BLaER1 (cell line): ENCODE results near the gene PATJ.
"Not testable (repeated sequence)": the region's sequence is repeated elsewhere in the genome, so short reads cannot be mapped to it uniquely, and the experiment has no call there.

Source experiments
- H3K27ac ChIP-seq: shearing (Covaris generic); formaldehyde crosslinking; 2 replicates; pipeline ENCODE4 v1.8.1; 2022
- H3K27me3 ChIP-seq: shearing (Covaris generic); formaldehyde crosslinking; 2 replicates; pipeline ENCODE4 v1.8.1; 2022
- H3K36me3 ChIP-seq: shearing (Covaris generic); formaldehyde crosslinking; 2 replicates; pipeline ENCODE4 v1.8.1; 2022
- H3K4me1 ChIP-seq: shearing (Covaris generic); formaldehyde crosslinking; 2 replicates; pipeline ENCODE4 v1.8.1; 2022
- H3K4me2 ChIP-seq: shearing (Covaris generic); formaldehyde crosslinking; 2 replicates; pipeline ENCODE4 v1.8.1; 2022
- H3K4me3 ChIP-seq: shearing (Covaris generic); formaldehyde crosslinking; 2 replicates; pipeline ENCODE4 v1.8.1; 2022
- H3K9ac ChIP-seq: shearing (Covaris generic); formaldehyde crosslinking; 2 replicates; pipeline ENCODE4 v1.8.1; 2022
- H3K9me3 ChIP-seq: shearing (Covaris generic); formaldehyde crosslinking; 2 replicates; pipeline ENCODE4 v1.8.1; 2022
- H4K20me1 ChIP-seq: shearing (Covaris generic); formaldehyde crosslinking; 2 replicates; pipeline ENCODE4 v1.8.1; 2022
- Cebpa-rat ChIP-seq: shearing (Covaris generic); IDR thresholded peaks from 2 replicates; pipeline ENCODE4 v1.8.1; 2022

PATJ gene

DNA sequence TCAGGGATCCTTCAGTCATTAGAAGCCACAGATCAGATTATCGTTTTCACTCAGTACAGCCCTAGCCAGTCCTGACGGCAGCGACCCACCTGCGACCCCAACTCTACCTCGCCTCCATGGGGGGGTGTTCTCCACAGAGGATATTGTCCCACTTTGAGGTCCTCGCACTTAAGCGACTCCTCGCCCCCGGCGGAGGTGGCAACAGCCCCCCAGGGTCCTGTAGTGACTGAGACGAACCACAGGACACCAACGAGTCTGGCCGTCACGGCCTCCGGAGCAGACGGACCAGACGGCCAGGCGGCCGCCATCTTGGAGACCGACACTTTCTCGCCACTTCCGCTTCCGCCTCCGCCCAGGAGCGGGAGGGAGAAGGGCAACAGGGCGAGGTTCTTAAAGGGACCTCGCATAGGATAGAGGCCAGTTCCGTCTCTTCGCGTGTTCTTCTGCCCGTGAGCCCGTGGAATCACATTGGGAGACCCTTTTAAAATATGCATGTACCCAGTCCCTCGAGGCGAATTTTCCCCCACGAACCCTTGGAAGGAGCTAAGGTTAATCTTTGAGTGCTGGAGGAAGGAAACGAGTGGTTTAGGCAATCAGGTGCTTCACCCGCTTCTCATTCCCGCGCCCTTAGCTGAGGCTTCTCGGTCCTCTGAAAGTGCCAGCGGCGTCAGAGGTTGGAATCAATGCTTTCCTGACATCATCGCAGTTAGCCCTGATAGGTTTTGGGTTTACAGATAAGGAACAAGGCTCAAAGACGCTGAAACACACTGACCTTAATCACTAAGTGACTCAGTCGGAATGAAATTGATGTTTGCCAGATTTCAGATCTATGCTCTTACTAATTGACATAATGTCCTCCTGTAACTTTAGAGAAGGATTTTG is 17.2 kb upstream of the PATJ start, which contains the start of gene TM2D1:
Gene TM2D1 (minus strand): TSS at position 329 of the 882 bp plus-strand sequence. CDS start 21 bp downstream, at position 308.
- no peak for TF ChIP-seq Cebpa-rat
- H3K9me3 ChIP-seq = no peaks in the 10 kb centered on the region
- H3K4me3 ChIP-seq = peak within 1 kb of the TSS; percentile 87
- H3K4me1 ChIP-seq = peaks cover 23% of the 10 kb centered on the region
- peak within 1 kb of the TSS; percentile 94 for H3K9ac ChIP-seq
- H3K36me3 ChIP-seq = peaks cover 21% of the 10 kb centered on the region
- peaks cover 16% of the 10 kb centered on the region; the same call in 1 of the 2 replicates for H4K20me1 ChIP-seq
- H3K4me2 ChIP-seq = peak within 1 kb of the TSS; percentile 90
- H3K27ac ChIP-seq = peak within 1 kb of the TSS; percentile 94
- H3K27me3 ChIP-seq = no peaks in the 10 kb centered on the region

DNA sequence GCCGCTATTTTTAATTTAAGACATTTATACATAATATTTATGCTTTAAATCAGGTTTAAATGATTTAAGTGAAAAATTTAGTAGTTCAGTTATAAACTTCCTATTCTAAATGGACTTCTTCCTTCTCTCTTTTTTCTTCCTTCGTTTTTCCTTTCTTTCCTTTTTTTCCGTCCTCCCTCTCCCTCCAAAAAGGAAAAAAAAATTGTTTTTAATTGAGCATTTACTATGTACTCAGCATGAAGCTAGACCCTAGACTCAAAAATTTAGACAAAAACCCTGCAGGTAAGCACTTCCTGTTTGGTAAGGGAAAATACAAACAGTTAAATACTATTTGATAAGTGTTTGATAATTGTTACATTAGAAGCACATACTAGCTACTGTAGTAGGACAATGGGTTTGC is 14.7 kb upstream of the PATJ start:
- Histone ChIP-seq H4K20me1 (no peaks in the 10 kb centered on the region; the same call in 1 of the 2 replicates), H3K27ac (no peak overlapping the region), H3K9me3 (no peaks in the 10 kb centered on the region), H3K4me3 (no peak overlapping the region), H3K36me3 (no peaks in the 10 kb centered on the region; the same call in 1 of the 2 replicates), H3K4me1 (peaks cover 23% of the 10 kb centered on the region), H3K27me3 (no peaks in the 10 kb centered on the region), H3K9ac (no peak overlapping the region), H3K4me2 (no peak overlapping the region)
- TF ChIP-seq Cebpa-rat = no peak

DNA sequence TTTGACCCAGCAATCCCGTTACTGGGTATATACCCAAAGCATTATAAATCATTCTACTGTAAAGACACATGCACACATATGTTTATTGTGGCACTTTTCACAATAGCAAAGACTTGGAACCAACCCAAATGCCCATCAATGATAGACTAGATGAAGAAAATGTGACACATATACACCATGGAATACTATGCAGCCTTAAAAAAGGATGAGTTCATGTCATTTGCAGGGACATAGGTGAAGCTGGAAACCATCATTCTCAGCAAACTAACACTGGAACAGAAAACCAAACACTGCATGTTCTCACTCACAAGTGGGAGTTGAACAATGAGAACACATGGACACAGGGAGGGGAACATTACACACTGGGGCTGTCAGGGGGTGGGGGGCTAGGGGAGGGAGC is 11.6 kb upstream of the PATJ start:
- H4K20me1 ChIP-seq, H3K27me3 ChIP-seq, H3K4me3 ChIP-seq, H3K9ac ChIP-seq, H3K9me3 ChIP-seq, H3K4me2 ChIP-seq, H3K4me1 ChIP-seq, H3K27ac ChIP-seq, H3K36me3 ChIP-seq: not testable (repeated sequence)

DNA sequence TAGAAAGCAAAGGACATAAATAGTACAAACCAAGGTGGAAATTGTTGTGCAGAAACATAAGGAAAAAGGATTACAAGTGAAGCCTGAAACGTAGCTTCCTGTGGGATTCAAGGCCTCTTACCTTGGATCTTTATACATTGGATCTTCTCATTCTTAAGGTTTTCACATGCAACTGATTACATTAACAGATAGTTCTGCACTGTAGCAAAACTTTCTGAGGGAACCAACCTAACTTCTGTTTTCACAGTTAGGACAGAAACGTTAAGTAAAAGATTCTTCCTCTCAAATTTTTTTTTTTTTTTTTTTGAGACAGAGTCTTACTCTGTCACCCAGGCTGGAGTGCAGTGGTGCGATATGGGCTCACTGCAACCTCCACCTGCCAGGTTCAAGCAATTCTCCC is 9.6 kb upstream of the PATJ start:
- TF ChIP-seq Cebpa-rat = no peak
- H3K36me3 ChIP-seq = no peaks in the 10 kb centered on the region
- H3K9me3 ChIP-seq = no peaks in the 10 kb centered on the region
- no peak overlapping the region for H3K9ac ChIP-seq
- H3K4me1 ChIP-seq = no peaks in the 10 kb centered on the region
- no peak overlapping the region for H3K4me2 ChIP-seq
- no peak overlapping the region for H3K4me3 ChIP-seq
- no peaks in the 10 kb centered on the region for H4K20me1 ChIP-seq
- H3K27me3 ChIP-seq = no peaks in the 10 kb centered on the region
- H3K27ac ChIP-seq = no peak overlapping the region

DNA sequence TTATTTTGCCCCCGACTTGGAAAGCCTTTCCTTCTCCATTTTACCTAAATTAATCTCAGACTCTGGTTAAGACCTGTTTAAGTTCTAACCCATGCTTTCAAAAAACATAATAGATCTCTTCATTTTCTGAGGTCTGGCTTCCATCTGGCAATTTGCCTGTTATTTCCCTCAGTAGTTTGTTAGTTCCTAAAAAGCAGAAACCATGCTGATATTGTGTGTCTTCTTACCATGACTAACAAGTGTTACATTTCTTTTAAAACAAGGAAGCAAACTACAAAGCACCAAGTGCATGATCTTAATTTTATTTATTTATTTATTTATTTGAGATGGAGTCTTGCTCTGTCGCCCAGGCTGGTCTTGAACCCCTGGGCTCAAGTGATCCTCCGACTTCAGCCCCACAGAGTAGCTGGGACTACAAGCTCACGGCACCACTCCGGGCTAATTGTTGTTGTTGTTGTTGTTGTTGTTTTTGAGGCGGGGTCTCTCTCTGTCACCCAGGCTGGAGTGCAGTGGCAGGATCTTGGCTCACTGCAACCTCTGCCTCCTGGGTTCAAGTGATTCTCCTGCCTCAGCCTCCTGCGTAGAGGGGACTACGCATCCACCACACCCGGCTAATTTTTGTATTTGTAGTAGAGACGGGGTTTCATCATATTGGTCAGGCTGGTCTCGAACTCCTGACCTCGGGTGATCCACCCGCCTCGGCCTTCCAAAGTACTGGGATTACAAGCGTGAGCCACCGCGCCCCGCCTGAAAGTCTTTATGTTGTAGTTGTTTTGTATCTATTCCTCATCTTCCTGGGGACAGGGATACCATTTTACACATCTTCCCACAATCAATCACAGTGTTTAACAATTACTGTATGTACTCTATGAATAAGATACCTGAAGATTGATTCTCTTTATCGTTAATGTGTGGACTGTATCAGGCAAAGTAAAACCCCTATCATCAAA is 1.3 kb upstream of the PATJ start:
- Histone ChIP-seq H3K36me3 (no peaks in the 10 kb centered on the region), H4K20me1 (no peaks in the 10 kb centered on the region), H3K4me3 (no peak overlapping the region), H3K27ac (no peak overlapping the region), H3K9me3 (no peaks in the 10 kb centered on the region), H3K4me1 (peaks cover 11% of the 10 kb centered on the region), H3K9ac (no peak overlapping the region), H3K27me3 (peaks cover 26% of the 10 kb centered on the region), H3K4me2 (peak overlapping the region; percentile 81)
- TF ChIP-seq Cebpa-rat = no peak

DNA sequence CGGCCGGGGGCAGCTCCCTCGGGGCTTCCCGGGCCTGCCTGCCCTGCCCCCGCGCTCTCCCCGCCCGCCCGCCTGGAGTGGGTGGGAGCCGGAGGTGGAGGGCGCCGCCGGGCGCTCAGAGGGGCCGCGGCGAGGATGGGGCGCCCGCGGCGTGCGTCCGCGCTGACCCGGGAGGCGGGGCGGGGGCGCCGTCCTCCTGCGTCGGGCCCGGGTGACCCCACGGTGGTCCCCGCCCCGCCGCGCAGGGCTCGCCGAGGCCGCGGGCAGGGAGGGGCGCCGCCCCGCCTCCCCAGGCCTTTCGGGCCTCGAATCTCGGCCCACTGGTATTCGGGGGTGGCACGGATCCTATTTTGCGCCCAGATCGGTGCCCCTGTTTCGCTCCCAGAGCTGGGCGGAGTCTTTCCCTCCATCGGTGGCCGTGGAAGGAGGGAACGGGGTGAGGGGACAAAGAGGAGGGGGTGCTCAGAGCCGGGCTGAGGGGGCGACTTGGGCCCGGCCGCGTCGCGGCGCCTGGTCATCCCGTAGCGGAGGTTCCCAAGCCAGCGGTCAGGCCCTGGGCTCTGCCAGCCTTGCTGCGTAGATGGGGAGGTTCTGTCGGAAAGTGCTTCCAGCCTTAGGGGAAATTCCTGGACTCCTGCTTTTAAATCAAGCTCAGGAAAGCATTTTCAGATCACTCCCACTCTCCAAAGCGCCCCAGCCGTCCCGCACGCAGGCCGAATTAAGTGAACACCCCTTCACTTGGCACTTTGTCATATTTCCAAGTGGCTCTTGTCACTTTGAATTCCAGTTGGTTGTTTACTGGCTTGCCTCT is 545 bp downstream of the PATJ start:
- Histone ChIP-seq H3K4me2 (peak overlapping the region; percentile 81), H3K36me3 (no peaks in the 10 kb centered on the region), H4K20me1 (no peaks in the 10 kb centered on the region), H3K9ac (peak overlapping the region; percentile 76), H3K27me3 (peaks cover 26% of the 10 kb centered on the region), H3K27ac (peak overlapping the region; percentile 71), H3K4me1 (peaks cover 11% of the 10 kb centered on the region), H3K9me3 (no peaks in the 10 kb centered on the region), H3K4me3 (peak overlapping the region; percentile 79)
- no peak for TF ChIP-seq Cebpa-rat

DNA sequence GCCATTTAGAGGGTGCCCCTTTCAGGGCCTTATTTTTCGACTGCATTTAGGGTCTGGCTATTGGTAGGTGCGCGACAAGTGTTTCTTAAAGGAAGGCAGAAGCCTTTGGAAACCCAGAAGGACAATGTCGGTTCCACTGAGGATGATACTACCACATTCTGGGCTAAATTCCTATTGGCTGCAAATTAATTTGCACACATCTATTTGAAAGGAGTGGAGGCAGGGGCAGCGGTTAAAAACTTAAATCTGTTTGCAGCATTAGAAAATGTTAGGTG is 1.1 kb downstream of the PATJ start:
- Histone ChIP-seq H3K27ac (no peak overlapping the region), H3K9me3 (no peaks in the 10 kb centered on the region), H3K4me1 (peaks cover 11% of the 10 kb centered on the region), H3K4me3 (peak overlapping the region; percentile 79), H3K4me2 (peak overlapping the region; percentile 81), H3K27me3 (peaks cover 26% of the 10 kb centered on the region), H4K20me1 (no peaks in the 10 kb centered on the region), H3K36me3 (no peaks in the 10 kb centered on the region), H3K9ac (no peak overlapping the region)
- TF ChIP-seq Cebpa-rat = no peak

DNA sequence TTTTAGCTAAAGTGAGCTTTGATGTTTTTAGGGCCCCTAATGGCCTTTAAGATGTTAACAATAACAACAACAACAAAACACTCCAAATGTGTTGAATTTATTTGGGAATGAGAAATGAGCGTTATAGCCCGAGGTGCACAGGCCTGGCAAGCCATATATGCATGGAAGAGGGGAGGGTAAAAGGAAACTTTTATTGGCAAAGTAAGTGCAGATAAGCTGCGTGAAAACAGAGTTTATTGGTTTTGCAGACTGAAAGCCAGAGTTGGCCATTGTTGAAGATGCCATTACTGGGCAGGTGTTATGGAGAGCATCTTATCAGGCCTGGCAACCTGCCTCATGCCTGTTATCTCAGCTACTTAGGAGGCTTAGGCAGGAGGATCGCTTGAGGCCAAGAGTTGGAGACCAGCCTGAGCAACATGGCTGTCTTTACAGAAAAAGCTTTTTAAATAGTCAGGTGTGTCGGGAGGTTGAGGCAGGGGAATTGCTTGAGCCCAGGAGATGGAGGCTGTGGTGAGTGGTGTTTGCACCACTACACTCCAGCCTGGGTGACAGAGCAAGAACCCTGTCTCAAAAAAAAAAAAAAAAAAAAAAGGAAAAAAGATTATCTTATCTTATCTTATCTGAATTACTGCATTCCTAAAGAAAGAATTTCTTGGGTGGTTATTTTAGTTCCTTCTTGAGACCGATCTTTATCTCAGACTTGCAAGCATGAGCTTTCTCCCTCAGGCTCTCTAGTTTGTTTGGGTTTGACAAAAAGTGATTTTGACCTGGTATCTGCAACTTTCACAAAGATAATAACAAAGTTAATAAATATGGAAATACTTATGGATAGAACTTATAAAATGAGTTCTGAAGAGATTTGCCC is 1.7 kb downstream of the PATJ start:
- Histone ChIP-seq H3K27me3 (peaks cover 26% of the 10 kb centered on the region), H3K4me2 (peak overlapping the region; percentile 81; the same call in 1 of the 2 replicates), H3K4me3 (no peak overlapping the region; the same call in 1 of the 2 replicates), H3K9ac (no peak overlapping the region), H3K27ac (no peak overlapping the region), H3K9me3 (no peaks in the 10 kb centered on the region), H3K4me1 (peaks cover 11% of the 10 kb centered on the region), H4K20me1 (no peaks in the 10 kb centered on the region), H3K36me3 (no peaks in the 10 kb centered on the region)
- no peak for TF ChIP-seq Cebpa-rat

- peaks cover 21% of the 10 kb centered on the region for H3K27me3 ChIP-seq
- no peak overlapping the region for H3K27ac ChIP-seq
- no peak overlapping the region for H3K4me3 ChIP-seq
- H4K20me1 ChIP-seq = no peaks in the 10 kb centered on the region
- H3K36me3 ChIP-seq = no peaks in the 10 kb centered on the region
- H3K4me1 ChIP-seq = peaks cover 7% of the 10 kb centered on the region
- no peak overlapping the region for H3K4me2 ChIP-seq
- no peak overlapping the region for H3K9ac ChIP-seq
- TF ChIP-seq Cebpa-rat = no peak
- H3K9me3 ChIP-seq = no peaks in the 10 kb centered on the region
These were observed 4.5 kb downstream of the PATJ start for GRCh38 chr1:61746813-61747212.
